PFSK-1 (cell line): Measurements from ENCODE around the gene WNT16.

Experiments used
- POLR2AphosphoS5 ChIP-seq: IDR thresholded peaks from 2 replicates; pipeline ENCODE4 v1.6.1; 2012; ENCODE audit warnings: low read depth, mild to moderate bottlenecking, control low read depth, low read length, moderate library complexity
- REST ChIP-seq, 2 experiments: IDR thresholded peaks; 2 replicates each; pipeline versions ENCODE4 v1.6.1 to v1.8.0; 2011 to 2012; ENCODE audit warnings: low read depth in 2 of 2, low read length in 2 of 2, control low read depth in 1 of 2, inconsistent platforms in 1 of 2, mild to moderate bottlenecking in 1 of 2, moderate library complexity in 1 of 2; ENCODE audit not compliant: insufficient read depth in 1 of 2
- SIN3A ChIP-seq: IDR thresholded peaks from 2 replicates; pipeline ENCODE4 v1.6.1; 2012; ENCODE audit warnings: mild to moderate bottlenecking, low read length, moderate library complexity, borderline replicate concordance; ENCODE audit not compliant: insufficient read depth

- TF ChIP-seq REST (IDR thresholded peaks at IDR 0.05; ENCODE audit: insufficient read depth in 1 of 2, low read depth in 2 of 2, low read length in 2 of 2) (no peak), POLR2AphosphoS5 (no peak), SIN3A (no peak)
These were observed 61.3 kb downstream of the WNT16 start for GRCh38 chr7:121390109-121390508.
